SH-SY5Y (cell line): Measurements from ENCODE around the gene GMDS.

Experiments used
- GATA2 ChIP-seq: IDR thresholded peaks from 2 replicates; pipeline ENCODE4 v1.6.1; 2011; ENCODE audit warnings: mild to moderate bottlenecking, low read depth, low read length
- GATA3 ChIP-seq: IDR thresholded peaks from 2 replicates; pipeline ENCODE4 v1.6.1; 2011; ENCODE audit warnings: low read depth, mild to moderate bottlenecking, low read length, moderate library complexity

DNA sequence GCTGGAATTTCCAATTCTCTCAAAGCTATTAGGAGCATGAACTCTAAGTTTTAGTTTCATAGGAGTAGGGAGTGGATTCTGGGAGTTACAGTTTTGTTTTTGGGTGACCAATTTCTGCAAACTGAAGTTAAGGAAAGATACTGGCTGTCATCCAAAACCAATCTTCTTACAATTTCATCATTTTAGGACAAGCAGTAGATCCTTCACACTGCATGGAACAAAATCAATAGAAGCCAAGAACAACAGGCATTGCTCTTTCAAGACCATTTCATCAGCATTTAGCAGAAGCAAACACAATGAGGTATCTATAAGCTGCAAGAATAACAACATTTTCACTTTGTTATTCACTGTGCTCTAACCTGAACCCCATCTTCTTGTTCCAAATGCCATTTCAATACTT, 173.0 kb downstream of the GMDS start:
- TF ChIP-seq GATA2: no peak
- TF ChIP-seq GATA3: no peak
